Globus pallidus (tissue), 1 donor: Measurements from ENCODE around the gene C1orf159.
"Not testable (repeated sequence)": the region's sequence is repeated elsewhere in the genome, so short reads cannot be mapped to it uniquely, and the experiment has no call there.

ENCODE experiments used
- DNase-seq: peaks from one replicate; pipeline ENCODE4 v3.0.0-alpha.2; 2015; ENCODE audit warnings: low spot score

The C1orf159 gene

DNA sequence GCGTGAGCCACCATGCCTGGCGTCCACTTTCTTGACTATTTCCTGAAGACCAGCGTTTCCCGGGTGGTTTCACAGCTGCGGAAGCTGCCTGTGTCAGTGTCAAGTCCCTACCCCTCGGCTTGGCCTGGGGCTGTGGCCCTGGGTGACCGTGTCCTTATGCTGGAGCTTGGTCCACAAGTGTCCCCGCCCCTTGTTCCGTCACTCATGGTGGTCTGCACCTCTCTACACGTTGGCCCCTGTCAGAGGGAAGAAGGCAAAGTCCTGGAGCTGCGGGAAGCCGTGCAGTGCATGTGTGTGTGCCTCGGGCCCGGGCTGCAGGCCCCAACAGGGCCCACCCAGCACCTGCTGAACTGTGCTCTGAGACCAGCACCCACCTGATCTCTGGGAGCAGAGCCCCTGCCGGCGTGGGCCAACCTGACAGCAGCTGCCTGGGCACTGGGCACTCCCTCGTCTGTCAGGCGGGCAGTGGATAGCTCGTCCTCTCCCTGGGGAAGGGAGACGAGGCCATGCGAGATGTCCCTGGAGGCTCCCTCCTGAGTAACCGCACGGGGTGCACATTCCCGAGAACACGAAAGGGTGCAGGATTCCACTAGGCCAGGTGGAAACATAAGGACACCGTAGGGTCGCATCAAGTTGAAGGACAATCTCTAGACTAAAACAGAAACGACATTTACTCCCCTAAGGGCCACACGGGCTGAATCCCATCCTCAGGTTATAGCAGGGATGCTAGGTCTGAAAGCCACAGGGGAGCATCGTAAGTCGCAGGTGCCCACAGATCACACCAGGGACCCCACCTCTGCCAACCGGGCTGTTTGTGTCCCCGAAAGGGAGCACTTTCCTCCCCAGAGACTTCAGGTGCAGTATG lies 2.4 kb upstream of the C1orf159 start:
- no peak for DNase-seq

DNA sequence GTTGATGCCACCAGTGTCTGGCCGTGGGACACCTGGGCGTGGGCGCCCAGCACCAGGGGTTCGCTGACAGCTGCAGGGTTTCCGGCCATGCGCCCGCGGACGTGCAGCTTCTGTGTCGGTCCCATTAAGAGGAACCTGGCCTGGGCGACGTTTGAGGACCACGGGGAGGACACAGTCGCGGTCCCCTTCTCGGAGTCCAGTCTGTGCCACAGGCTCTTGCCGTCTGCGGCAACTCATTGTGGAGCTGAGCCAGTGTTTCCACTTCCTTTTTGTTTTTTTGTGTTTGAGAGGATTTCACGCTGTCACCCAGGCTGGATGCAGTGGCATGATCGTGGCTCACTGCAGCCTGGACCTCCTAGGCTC lies 1.6 kb upstream of the C1orf159 start:
- no peak for DNase-seq

DNA sequence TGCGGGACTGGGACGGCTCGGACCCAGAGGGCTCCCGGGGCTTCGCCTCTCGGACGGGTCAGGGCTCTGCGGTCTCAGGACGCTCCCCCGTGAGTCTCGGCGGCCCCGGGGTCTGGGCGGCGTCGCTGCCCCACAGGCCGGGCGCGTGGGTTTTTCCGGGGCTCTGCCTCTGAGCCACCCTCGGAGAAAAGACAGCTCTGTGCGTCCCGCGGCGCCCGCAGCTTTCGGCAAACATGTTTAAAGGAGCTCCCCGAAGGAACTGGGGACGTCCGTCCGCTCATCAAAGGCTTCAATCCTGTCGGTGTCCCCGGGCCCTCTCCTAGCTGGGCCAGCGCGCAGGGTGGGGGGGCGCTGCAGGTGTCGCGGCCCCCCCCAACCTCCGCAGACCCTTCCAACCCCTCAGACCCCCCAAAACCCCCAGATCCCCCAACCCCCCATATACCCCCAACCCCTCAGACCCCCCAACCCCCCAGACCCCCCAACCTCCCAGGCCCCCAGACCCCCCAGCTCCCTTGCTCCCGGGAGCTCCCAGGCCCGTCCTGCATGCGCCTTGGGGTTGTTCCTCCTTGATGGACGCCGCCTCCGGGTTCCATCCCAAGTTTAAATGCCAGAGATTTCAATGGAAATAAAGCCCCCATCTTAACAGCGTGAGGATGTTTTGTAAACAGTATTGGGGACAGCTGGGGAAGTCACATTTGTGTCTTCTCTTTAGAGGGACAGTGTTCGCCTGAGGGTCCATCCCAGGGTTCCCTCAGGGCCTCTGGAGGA lies 996 bp upstream of the C1orf159 start:
- DNase-seq = no peak

DNA sequence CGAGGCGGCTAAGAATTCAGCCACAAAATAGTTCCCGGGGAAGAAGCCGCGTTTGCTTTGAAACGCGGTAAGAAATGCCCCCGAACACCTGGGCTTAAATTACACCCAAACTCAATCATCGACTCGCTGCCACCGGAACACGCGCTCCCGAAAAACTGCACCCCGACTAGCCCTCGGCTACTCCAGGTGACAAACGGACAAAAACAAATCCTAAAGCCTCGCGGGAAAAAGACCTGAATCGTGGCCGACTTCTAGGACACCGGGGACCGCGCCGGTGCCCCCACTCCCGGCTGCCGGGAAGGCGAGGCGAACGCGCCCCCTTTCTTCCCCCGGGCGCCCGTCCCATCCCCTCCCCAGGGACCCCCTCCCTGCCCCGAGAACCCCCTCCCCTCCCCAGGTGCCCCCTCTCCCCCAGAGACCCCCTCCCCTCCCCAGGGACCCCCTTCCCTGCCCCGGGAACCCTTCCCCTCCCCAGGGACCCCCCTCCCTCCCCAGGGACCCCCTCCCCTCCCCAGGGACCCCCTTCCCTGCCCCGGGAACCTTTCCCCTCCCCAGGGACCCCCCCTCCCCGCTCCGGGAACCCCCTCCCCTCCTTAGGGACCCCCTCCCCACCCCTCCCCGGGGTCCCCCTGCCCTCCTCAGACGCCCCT lies 628 bp downstream of the C1orf159 start:
- no peak for DNase-seq

DNA sequence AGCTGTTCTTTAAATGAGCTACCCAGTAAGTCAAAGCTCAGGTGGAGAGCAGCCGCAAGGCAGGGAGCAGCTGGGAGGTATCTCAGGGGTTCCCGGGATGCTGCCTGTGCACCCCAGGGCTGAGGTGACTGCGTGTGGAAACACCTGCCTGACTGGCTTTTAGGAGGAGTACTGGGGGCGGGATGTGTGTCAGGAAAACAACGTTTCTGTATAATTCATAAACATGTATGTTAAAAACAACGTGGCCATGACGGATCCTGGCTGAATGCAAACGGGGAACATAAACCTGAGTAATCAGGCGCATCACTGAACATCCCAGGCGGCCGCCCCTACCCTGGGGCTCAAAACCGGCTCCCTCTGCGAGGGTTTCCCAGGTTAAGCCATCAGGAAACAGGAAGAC lies 1.5 kb downstream of the C1orf159 start:
- DNase-seq = no peak

DNA sequence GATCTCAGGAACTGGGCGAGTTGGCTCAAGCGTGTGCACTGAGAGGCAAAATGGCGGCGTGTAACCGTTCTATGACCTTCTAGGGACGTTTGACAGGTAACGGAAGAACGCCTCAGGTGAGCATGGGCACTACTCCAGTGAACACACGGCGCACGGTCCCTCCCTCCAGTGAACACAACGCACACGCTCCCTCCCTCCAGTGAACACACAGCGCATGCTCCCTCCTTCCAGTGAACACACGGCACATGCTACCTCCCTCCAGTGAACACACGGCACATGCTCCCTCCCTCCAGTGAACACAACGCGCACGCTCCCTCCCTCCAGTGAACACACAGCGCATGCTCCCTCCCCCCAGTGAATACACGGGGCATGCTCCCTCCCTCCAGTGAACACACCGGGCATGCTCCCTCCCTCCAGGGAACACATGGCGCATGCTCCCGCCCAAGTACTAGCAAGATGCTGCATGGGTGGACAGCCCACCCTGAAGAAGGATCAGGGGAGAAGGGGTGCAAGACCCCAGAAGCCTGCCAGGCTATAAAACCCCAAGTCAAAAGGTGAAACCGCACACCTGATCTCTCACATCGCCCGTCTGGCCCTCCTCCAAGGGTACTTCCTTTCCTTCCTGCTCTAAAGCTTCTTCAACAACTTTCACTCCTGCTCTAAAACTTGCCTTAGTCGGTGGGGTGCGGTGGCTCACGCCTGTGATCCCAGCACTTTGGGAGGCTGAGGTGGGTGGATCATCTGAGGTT lies 3.5 kb downstream of the C1orf159 start:
- DNase-seq = no peak

DNA sequence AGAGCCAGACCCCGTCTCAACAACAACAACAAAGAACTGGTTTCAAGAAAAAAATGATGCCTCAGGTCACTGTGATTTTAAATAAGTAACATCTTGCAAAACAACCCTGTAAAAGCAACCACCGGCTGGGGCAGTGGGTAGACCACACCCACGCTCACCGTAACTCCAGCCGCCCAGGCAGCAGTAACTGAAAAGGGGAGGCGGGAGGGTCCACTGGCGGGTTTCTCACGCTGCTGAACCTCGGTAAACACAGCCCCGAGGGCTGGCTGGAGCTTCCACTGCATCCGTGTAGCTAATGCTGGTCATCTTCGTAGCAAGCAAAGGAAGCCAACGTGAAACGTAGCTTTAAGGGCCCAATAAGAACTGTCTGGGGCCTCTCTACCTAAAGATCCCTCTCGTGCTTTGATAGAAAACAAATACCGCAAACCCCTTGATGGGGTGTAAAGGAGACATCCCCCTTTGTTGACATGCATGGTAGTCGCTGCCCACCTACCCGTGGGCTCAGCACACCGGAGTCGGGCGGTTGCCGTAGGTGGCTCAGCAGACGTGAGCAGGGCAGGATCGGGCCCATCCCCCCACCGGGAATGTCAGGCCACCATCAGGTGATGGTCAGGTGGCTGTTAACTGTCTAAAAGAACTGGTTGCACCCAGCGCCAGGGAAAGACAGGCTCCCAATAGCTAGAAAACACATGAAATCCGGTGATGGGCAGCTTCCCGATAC lies 4.2 kb downstream of the C1orf159 start:
- DNase-seq = no peak

DNA sequence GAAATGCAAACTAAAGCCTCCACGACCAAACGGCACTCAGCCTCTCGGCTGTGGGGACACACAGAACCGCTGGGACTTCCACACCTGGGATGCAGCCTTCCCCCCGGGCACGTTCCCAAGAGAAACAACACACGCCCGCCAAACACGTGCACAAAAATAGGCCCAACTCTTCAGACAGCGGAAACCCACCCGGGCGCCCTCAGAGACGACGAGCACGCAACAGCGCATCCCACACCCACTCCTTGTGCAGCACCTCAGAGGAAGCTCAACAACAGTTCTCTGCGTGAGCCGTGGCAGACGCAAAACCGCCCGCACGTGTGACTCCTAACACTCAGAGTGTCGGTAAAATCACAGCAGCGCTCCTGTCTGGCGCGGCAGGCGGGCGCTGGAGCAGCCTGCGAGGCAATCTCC lies 5.3 kb downstream of the C1orf159 start:
- DNase-seq = no peak

DNA sequence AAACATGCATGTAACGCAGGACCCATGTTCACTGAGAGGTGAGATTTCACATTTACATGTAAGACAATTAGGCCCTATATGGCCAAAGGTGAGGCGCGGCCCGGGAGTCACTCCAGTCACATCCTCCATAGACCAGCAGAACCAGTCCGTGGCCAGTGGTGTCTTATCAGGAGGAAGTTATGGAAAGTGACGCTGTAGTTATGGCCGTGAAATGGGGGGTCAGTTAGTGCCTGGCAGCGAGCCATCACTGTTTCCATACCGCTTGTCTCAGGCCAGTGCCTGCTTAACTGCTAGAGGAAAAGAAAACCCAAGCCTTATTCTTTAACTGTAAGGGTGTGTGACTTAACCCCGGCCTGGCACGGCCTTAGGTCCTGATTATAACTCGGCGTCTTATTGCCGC lies 6.1 kb downstream of the C1orf159 start:
- no peak for DNase-seq

DNA sequence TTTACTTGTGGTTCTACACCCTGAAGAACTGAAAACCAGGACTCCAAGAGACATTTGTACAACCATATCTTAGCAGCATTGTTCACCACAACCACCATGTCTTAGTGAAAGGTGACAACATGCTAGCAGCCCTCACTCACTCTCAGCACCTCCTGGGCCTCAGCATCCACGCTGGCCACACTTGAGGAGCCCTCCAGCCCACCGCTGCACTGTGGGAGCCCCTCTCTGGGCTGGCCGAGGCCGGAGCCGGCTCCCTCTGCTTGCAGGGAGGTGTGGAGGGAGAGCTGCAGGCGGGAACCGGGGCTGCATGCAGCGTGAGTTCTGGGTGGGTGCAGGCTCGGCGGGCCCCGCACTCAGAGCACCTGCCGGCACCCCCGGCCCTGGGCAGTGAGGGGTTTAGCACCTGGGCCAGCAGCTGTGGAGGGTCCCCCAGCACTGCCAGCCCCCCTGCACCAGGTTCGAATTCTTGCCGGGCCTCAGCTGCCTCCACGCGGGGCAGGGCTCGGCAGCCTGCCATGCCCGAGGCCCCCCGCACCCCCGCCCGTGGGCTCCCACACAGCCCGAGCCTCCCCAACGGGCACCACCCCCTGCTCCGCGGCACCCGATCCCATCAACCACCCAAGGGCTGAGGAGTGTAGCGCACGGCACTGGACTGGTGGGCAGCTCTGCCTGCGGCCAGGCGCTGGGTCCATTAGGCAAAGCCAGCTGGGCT lies 9.2 kb downstream of the C1orf159 start:
- DNase-seq = no peak

DNA sequence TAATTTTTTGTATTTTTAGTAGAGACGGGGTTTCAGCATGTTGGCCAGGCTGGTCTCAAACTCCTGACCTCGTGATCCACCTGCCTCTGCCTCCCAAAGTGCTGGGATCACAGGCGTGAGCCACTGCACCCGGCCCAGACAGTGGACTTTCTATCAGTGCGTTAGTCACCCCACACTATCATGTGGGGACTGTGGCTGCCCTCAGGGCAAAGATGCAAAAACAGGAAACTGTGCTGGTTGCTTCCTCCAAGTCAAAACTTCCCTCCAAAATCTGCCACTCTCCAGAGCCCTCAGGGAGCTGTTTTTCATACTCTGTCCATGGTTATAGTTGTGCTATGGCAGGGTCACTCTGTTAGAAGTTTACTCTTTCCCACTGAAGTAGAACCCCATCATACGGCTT lies 11.7 kb downstream of the C1orf159 start:
- not testable (repeated sequence) for DNase-seq

DNA sequence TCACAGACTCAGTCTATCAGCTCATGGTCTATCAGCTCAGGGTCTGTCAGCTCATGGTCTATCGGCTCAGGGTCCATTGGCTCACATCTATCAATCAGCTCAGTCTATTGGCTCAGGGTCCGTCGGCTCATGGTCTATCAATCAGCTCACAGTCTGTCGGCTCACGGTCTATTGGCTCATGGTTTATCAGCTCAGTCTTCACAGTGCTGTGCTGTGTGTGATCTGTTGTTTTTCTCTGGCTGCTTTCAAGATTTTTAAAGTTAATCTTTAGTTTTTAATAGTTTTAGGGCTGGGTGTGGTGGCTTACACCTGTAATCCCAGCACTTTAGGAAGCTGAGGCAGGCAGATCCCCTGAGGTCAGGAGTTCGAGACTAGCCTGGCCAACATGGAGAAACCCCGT lies 14.4 kb downstream of the C1orf159 start:
- DNase-seq = no peak

DNA sequence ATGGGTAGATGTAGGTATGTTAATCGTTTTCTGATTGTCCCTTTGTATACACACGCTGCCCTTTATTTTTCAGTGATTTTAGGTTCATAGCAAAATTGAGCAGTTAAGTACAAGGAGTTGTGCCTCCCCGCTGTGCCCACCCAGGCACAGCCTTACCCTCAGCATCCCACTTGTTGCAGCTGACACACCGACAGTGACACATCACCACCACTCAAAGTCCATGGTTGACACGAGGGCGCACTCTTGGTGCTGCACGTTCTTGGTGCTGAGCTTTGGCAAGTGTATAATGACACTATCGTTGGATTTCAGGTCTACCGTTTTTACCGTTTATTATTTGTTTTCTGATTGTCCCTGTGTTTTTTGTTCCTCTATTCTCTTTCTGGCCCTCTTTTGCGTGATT lies 15.6 kb downstream of the C1orf159 start:
- DNase-seq = no peak

DNA sequence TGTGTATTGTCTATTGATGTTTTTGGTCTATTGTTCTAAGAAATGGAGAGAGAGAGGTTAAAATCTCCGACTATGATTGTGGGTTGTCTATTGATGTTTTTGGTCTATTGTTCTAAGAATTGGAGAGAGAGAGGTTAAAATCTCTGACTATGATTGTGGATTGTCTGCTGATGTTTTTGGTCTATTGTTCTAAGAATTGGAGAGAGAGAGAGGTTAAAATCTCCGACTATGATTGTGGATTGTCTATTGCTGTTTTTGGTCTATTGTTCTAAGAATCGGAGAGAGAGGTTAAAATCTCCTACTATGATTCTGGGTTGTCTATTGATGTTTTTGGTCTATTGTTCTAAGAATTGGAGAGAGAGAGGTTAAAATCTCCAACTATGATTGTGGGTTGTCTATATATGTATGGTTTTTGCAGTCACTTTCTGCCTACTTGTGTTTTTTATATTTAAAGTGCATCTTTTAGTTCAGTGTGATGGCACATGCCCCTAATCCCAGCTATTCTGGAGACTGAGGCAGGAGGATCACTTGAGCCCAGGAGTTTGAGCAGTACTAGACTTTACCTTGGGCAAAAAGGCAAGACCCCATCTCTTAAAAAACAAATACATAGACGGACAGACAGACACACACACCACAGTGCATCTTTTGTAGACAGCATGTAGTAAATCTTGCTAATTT lies 16.2 kb downstream of the C1orf159 start:
- DNase-seq = peak; percentile 38

DNA sequence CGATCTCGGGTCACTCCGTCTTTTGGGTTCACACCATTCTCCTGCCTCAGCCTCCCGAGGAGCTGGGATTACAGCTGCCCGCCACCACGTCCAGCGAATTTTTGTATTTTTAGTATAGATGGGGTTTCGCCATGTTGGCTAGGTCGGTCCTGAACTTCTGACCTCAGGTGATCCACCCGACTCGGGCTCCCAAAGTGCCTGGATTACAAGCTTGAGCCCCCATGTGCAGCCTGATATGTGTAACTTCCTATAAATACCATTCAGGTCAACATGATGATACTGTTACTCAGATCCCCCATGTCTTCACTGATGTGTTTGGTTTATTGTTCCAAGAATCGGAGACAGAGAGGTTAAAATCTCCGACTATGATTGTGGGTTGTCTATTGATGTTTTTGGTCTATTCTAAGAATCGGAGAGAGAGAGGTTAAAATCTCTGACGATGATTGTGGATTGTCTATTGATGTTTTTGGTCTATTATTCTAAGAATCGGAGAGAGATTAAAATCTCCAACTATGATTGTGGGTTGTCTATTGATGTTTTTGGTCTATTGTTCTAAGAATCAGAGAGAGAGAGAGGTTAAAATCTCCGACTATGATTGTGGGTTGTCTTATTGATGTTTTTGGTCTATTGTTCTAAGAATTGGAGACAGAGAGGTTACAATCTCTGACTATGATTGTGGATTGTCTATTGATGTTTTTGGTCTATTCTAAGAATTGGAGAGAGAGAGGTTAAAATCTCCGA lies 17.0 kb downstream of the C1orf159 start:
- peak; percentile 18 for DNase-seq

DNA sequence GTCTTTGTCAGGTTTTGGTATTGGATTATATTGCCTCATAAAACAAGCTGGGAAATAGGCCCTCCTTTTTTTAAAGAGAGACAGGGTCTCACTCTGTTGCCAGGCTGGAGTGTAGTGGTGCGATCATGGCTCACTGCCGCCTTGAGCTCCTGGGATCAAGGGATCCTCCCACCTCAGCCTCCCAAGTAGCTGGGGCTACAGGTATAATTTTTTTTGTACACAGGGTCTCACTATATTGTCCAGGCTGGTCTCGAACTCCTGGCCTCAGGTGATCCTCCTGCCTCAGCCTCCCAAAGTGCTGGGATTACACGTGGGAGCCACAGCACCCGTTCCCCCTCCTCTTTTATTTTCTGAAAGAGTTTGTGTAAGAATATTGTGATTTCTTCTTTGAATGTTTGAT lies 19.8 kb downstream of the C1orf159 start:
- DNase-seq = not testable (repeated sequence)

DNA sequence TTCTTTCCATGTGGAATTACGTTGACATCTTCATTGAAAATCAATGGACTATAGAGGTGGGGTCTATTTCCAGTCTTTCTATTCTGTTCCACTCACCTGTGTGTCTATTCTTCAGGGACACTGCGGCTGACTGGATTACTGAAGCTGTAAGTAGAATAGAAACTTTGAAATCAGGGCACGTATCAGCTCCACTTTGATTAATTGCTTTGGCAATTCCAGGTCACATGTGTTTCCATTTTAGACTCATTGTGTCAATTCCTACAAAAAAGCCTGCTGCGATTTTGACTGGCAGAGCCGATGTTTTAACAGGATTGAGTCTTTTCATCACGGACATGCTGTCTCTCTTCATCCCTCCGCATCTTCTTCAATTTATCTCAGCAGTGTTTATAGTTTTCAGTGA lies 20.9 kb downstream of the C1orf159 start:
- no peak for DNase-seq

DNA sequence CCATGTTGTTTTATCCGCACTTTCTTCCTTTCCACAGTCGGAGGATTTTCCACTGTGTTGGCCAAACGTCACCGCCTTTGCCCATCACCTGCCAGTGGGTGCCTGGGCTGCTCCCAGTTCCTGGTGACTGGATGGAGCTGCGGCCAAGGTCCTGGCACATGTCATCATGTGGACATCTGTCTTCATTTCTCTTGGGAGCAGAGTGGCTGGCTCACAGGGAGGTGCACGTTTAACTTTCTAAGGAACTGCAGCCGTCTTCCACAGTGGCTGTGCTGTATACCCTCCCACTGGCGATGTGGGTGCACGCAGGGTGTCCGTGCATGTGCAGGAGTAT lies 22.3 kb downstream of the C1orf159 start:
- DNase-seq = no peak

DNA sequence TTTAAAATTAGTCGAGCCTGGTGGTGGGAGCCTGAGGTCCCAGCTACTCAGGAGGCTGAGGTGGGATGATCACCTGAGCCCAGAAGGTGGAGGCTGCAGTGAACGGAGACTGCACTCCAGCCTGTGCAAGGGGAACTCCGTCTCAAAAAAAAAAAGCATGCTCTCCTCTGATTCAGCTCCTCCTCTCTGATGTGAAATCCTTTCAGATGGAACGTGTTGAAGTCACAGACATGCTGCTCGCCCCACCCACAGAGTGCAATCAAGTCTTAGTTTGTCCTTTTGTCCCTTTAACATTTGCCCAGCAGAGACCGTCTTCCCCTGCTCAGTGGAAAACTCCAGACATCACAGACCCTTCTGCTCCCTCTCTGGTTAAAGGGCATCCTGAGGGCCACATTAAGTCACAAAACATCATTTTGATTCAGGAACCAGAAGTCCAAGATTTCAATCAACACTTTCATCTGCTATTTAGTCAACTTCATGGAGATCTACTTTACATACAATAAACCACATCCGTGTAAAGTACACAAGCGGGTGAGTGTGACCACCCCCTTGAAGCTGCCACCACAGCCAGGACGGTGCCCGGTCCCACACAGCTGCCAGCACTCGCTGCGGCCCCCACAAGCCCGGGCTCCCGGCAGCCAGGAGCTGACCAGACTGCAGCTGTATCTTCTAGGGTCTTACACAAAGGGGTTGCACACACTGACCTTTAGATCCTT lies 22.8 kb downstream of the C1orf159 start:
- no peak for DNase-seq
